Kidney epithelial cell (primary cell): Measurements from ENCODE around the gene TPT1. TPM values are rescaled to one million over a fixed set of nuclear protein-coding genes. Genes with fewer than 3 reads are reported as not detected.

Source experiments
- DNase-seq: peaks from one replicate; pipeline ENCODE4 v3.0.0-alpha.2; 2010; ENCODE audit warnings: low read depth
- H3K27me3 ChIP-seq: 2 replicates; pipeline ENCODE4 v1.6.0; 2011; ENCODE audit warnings: low read length; ENCODE audit not compliant: control insufficient read depth, insufficient read depth
- H3K36me3 ChIP-seq: 2 replicates; pipeline ENCODE4 v1.5.1; 2011; ENCODE audit warnings: low read length; ENCODE audit not compliant: control insufficient read depth, insufficient read depth
- H3K4me3 ChIP-seq: 2 replicates; pipeline ENCODE4 v1.5.1; 2011; ENCODE audit warnings: low read depth, mild to moderate bottlenecking, control low read depth, low read length
- total RNA-seq: library from RNA; depleted of rRNA; stranded (reverse); fragments of >200 nt; gene quantifications from 2 replicates; pipeline ENCODE4 v1.2.3, GENCODE V29; 2015
- TF ChIP-seq, protein P1 (sequence below): IDR thresholded peaks from 2 replicates; pipeline ENCODE4 v1.5.1; 2011; ENCODE audit warnings: mild to moderate bottlenecking, moderate library complexity, low read length, control low read depth, inconsistent platforms; ENCODE audit not compliant: insufficient read depth, poor library complexity, severe bottlenecking

The TPT1 gene
- total RNA-seq, 1 donor from 2014 or later, result 3,236 TPM

DNA sequence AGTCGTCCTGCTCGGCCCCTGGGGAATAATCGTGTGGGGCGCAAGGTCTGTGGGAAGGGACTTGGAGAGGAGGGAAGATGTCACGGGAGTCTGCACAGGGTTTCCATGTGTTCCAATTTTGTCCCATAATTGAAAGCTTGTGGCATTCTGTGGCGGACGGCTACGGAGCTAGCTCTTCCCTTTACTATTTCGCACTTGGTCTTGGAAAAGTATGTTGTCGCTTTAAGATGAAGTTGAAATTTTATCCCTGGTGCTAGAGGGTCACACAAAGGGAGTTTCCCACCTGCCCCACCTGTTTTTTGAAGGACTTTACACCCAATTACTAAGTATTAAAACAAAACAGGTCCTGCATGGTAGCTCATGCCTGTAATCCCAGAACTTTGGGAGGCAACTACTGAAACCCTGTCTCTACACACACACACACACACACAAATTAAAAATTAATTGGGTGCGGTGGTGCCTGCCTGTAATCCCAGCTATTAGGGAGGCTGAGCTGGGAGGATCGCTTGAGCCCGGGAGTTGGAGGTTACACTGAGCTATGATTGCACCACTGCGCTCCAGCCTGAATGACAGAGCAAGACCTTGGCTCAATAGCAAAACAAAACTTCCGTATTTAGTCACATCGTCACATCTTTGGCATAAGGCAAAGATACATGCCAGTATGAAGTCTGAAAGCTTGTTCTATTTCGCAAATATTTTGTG, 967 bp upstream of the TPT1 start:
- TF ChIP-seq, protein P1, sequence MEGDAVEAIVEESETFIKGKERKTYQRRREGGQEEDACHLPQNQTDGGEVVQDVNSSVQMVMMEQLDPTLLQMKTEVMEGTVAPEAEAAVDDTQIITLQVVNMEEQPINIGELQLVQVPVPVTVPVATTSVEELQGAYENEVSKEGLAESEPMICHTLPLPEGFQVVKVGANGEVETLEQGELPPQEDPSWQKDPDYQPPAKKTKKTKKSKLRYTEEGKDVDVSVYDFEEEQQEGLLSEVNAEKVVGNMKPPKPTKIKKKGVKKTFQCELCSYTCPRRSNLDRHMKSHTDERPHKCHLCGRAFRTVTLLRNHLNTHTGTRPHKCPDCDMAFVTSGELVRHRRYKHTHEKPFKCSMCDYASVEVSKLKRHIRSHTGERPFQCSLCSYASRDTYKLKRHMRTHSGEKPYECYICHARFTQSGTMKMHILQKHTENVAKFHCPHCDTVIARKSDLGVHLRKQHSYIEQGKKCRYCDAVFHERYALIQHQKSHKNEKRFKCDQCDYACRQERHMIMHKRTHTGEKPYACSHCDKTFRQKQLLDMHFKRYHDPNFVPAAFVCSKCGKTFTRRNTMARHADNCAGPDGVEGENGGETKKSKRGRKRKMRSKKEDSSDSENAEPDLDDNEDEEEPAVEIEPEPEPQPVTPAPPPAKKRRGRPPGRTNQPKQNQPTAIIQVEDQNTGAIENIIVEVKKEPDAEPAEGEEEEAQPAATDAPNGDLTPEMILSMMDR, result no peak
- no peaks in the 10 kb centered on the region for H3K27me3 ChIP-seq
- H3K4me3 ChIP-seq, result peak overlapping the region; percentile 78
- H3K36me3 ChIP-seq, result peaks cover 1% of the 10 kb centered on the region
- DNase-seq, result no peak

DNA sequence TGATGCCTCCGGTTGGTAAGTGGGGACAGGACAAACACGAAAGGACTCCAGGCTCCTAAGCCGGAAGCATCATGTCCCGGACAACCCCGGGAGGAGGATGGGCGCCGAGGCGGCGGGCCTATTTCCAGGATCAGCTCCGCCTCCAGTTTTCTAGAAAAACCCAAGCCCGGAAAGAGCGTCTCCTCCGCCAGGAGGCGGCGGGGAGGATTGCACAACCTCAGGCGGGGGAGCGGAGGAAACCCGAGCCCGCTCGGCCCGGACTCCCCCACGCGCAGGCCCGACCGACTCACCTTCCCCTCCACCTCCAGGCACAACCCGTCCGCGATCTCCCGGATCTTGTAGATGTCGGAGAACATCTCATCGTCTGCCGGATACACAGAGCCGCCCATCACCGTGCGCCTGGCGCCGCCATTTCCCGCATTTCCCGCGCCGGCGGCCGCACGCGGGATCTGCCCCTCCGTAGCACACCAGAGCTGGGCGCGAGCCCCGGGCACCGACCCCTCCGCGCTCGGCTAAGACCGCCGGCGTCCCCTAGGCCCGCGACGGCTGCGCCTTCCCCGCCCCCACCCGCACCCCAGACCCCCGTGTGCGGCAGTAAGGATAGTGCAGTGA, 455 bp downstream of the TPT1 start:
- peak; percentile 67 for DNase-seq
- TF ChIP-seq, protein P1, result peak; percentile 48
- Histone ChIP-seq H3K27me3 (no peaks in the 10 kb centered on the region), H3K36me3 (peaks cover 1% of the 10 kb centered on the region), H3K4me3 (peak overlapping the region; percentile 99)

DNA sequence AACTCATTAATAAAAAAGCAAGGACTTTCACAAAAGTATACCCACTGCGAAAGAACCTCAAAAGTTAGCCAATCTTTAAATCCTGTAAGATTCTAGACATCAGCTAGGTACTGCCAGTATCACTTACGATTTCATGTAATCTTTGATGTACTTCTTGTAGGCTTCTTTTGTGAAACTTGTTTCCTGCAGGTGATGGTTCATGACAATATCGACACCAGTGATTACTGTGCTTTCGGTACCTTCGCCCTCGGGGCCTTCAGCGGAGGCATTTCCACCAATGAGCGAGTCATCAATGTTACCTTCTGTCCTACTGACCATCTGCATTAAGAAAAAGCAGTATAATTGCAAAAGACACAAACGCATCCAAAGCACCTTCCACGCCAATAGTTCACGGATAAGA, 1.1 kb downstream of the TPT1 start:
- H3K36me3 ChIP-seq, result peaks cover 3% of the 10 kb centered on the region

DNA sequence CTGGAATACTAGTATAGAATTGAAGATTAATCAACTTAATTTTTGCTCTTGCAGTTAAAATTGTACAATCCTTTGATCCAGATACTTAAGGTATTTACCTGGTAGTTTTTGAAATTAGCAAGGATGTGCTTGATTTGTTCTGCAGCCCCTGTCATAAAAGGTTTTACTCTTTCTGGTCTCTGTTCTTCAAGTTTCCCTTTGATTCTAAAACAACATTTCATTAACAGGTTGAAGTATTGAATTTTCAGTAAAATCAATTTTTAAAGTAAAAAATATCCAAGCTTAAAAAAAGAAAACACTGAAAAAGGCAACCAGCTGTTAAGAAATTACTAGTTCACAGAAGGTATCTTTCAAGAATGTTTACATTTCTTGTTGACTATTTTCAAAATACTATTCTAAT, 1.6 kb downstream of the TPT1 start:
- Histone ChIP-seq H3K27me3 (no peaks in the 10 kb centered on the region), H3K4me3 (peak overlapping the region; percentile 99), H3K36me3 (peaks cover 3% of the 10 kb centered on the region)
- DNase-seq, result no peak
- TF ChIP-seq, protein P1, result no peak

More for the DNA sequence above, 1.1 kb downstream of the TPT1 start:
- peak overlapping the region; percentile 99 for H3K4me3 ChIP-seq
- DNase-seq, result no peak
- H3K27me3 ChIP-seq, result no peaks in the 10 kb centered on the region
- TF ChIP-seq, protein P1, result no peak

DNA sequence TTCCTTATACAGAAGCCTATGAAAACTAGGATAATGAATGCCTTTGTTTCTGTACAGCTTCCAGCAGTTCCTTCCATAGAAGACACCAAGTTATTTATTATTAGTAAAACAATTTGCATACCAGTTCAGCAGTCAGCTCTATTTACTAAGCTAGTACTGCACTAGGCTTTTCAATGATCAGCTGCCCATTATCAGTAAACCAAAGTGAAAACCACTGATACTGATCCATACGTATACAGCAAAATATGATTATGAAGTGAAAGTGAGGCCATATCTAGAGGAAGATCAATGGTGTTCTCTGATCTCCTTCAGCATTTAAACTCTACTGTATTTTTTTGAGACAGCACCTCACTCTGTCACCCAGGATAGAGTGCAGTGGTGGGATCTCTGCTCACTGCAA, 3.2 kb downstream of the TPT1 start:
- Histone ChIP-seq H3K27me3 (no peaks in the 10 kb centered on the region), H3K36me3 (peaks cover 3% of the 10 kb centered on the region), H3K4me3 (no peak overlapping the region)
- TF ChIP-seq, protein P1, result no peak
- no peak for DNase-seq
